ENCODE data around the gene SLC17A1.

SLC17A1 gene

GRCh38 chr6:25830458-25830857 lies 1.4 kb downstream of the SLC17A1 start:
- no peak for FAIRE-seq

- no peak for FAIRE-seq
Observed at GRCh38 chr6:25829375-25829774, 2.5 kb downstream of the SLC17A1 start.

DNA sequence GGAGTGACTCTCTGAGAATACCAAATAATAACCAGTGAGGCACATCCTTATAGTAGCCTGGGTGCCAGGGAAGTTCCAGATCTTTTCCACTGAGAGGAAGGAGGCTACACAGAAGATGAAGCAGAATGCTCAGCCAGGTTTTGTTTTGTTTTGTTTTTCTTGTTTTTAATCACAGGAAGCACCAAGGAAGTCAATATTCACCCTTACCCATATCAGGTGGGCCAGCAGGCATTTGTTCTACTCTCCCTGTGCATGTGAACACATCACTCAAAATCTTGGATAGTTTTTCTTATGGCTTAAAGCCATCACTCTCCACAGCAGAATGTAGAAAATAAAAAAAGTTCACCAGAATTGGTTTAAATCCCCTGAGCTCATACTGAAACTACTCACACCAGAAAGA lies 10.5 kb downstream of the SLC17A1 start:
- FAIRE-seq: no peak

- no peak for FAIRE-seq
Observed at GRCh38 chr6:25816252-25816651, 15.6 kb downstream of the SLC17A1 start.

DNA sequence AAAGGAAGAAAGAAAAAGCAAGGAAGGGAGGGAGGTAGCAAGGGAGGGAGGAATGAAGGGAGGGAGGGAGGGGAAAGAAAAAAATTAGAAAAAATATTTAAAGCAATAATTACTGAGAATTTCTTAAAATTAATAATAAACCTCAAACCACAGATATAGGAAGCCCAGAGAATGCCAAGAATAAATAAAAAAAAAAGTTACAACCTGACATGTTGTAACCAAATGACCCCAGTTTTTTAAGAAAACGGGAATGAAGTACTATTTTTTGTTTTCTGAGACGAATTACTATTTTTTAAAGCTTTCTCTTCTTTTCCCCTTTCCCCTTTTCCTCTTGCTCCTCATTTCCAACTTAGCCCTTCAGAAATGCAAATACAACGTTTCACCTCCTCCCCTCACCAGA lies 16.7 kb downstream of the SLC17A1 start:
- FAIRE-seq: no peak

DNA sequence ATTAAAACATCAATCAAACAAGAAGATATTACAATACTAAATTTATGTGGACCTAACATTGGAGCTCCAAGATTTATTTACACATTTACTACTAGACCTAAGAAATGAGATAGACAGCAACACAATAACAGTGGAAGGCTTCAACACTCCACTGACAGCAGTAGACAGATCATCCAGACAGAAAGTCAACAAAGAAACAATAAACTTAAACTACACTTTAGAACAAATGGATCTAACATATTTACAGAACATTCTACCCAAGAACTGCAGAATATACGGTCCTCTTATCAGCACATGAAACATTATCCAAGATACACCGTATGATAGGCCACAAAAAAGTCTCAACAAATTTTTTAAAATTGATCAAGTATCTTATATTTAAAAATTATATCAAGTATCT lies 27.0 kb downstream of the SLC17A1 start:
- no peak for FAIRE-seq

- no peak for FAIRE-seq
Observed at GRCh38 chr6:25801436-25801835, 30.4 kb downstream of the SLC17A1 start.

- FAIRE-seq: no peak
Observed at GRCh38 chr6:25794784-25795183, 37.1 kb downstream of the SLC17A1 start.

DNA sequence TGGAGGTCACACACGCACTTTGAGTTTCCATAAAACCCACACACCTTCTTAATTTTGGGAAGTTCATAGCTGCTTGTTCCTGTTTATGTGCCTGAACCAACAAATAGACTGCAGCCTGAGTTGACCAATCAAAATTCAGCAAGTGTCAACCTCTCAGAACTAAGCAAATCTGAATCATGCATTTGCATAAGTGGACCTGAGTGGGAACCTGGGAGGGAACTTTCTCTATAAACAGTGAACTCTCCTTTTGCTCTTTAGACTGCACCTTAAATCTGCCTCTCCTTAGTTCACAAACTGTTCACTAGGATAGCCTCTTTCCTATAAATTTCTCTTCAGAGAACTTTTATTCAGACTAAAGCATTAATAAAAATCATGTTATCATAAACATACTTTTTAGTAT lies 37.9 kb downstream of the SLC17A1 start:
- no peak for FAIRE-seq

DNA sequence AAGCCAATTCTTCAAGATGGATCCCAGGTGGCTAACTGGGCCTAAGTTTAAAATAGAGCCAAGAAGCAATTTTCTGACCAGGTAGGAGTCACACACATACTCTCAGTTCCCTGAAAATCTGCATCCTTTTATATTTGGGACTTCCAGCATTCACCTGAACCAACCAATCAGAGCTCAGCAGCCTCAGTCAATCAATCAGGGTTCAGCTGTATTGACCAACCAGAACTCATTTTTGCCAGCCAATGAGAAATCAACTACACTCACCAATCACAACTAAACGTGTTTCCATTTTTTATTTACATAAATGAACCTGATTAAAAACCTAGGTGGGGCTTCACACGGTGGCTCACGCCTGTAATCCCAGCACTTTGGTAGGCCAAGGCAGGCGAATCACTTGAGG lies 39.8 kb downstream of the SLC17A1 start:
- FAIRE-seq: no peak

- no peak for FAIRE-seq
Observed at GRCh38 chr6:25789475-25789874, 42.4 kb downstream of the SLC17A1 start.

DNA sequence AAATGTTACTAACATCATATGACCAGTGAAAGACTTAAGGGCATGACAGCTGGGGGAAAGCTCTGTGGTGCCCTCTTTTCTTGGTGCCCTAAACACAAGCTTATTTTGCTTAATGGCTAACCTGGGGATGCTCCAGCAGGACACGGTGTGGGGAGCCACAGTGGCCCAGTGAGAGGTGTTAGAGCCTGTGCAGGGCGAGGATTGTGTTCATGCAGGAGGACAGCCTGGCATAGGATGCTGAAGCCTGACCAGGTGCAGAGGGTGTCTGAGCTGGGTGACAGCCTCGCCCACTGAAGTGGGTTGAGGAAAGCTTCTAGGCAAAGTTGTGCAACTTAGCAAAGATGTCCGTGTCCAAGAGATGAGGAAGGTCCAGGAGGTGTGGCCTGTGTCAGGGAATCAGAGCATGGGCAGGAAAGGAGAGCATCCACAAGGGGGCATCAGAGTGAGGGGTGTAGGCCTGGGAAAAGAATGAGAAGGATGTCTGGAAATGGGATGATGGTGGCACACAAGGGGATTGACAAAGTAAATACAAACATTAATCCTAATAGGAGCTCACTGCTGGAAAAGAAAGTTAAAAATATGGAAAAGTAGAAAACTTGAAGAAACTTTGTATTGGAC lies 43.4 kb downstream of the SLC17A1 start:
- no peak for FAIRE-seq

DNA sequence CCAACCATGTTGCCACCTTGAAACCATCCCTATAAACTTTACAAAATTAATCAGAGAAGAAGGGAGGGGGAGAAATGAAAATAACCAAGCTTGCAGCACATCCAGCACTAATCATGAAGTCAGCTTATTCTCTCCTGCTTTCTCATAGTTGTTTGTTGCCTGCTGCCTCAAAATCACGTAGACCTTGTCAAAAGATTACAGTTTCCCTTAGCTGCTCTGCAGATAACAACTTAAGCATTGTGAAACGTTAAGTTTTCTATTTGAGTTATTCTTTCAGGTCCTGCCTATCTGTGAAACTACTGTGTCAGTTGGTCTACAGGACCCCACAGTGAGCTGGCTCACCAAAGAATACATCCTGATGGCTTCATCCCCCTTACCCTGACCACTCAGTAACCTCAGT lies 44.4 kb downstream of the SLC17A1 start:
- FAIRE-seq: no peak

- no peak for FAIRE-seq
Observed at GRCh38 chr6:25781134-25781533, 50.7 kb downstream of the SLC17A1 start.

- FAIRE-seq: no peak
Observed at GRCh38 chr6:25777856-25778649, 53.8 kb downstream of the SLC17A1 start.

DNA sequence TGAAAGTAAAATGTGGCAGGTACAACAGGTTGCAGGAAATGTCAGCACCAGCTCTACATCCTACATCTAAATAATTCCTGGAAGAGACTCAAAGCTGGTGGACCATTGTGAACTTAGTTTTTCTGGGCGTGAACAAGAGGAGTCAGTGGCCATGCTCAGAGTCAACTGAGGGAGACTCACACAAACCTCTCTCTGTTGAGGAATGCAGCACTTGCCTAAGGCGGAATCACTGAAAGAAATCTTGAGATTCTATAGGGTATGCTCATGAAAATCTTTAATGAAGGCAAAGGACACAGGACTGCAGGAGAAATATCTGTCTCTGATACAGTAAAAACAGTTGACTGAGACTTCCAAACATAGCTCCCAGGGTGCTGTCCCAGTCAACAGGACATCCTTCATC lies 54.8 kb downstream of the SLC17A1 start:
- no peak for FAIRE-seq

- no peak for FAIRE-seq
Observed at GRCh38 chr6:25774120-25774715, 57.6 kb downstream of the SLC17A1 start.

DNA sequence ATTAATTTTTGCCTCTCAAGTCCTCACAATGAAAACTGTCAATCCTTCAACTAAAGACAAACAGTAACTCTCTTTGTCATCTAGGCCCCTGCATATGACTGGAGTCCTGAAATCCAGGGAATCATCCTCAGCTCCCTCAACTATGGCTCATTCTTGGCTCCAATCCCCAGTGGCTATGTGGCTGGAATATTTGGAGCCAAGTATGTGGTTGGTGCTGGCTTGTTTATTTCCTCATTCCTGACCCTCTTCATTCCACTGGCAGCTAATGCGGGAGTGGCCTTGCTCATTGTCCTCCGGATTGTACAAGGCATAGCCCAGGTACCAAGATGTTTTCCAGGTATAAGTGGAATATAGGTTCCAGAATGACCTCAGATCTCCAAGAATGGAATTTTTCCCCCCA lies 61.9 kb downstream of the SLC17A1 start:
- no peak for FAIRE-seq

DNA sequence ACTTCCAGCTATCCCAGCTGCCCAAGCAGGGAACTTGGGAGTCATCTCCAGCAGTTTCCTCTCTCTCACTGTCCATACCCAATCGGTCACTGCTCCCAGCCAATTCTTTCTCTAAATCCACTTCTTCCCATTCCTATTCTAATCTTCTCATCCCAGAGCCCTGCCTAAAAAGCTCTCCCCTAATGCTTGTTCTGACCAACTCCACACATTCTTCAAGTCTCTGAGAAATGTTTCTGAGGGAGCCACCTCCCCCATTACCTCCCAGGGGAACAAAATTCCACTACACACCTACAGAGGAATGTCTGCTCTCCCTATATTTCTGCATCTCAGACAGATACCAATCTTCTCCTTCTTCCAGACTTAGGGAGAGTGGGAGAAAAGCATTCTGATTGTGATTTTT lies 63.3 kb downstream of the SLC17A1 start:
- no peak for FAIRE-seq

DNA sequence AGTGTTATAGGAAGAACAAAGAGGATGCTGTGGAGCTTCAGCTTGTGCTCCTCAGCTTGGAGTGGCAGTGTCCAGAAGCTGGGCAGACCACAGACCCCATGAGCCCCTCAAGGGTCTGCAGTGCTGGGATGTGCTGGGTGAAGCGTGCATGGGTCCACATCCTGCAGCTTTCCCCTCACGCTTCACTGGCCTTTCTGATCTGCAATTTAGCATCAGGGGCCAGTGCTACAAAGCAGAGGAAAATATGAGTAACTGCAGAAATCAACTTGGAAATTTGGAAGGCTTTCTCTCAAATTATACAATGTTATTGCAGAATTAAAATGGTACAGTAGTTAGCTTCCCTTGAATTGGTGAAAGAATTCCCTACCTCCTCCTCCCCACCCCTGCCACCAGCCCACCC lies 67.2 kb downstream of the SLC17A1 start:
- no peak for FAIRE-seq

DNA sequence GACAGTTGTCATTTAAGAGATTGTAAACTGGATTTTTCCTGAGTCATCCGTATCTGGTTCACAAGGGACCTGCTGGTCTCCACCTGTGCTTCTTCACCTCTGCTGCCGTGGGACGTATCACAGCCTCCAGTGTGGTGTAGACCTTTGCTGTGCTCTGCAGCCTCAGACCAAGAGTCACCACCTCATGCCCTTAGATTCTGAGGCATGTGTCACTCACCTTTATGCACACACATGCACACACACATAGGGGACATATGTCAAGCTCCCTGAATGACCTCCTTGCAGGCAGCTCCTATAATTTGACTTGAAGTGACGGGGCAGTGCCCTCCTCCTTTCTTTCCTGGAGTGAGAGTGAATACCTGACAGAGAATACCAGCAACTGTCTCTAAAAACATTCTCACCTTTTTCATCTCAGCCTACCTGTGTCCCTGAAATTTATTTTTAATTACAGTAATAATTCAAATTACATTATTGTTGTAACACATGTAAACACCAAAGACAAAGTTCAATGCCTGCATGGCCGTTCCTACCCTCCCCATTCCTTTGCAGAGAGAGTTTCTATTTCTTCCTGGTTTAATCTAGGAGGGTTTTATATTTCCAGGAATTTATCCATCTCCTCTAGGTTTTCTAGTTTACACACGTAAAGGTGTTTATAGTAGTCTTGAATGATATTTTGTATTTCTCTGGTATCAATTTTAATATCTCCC lies 73.8 kb downstream of the SLC17A1 start:
- FAIRE-seq: no peak

- FAIRE-seq: no peak
Observed at GRCh38 chr6:25756382-25757363, 75.2 kb downstream of the SLC17A1 start.
